ENCODE measurements around the gene ETV3L. TPM values are rescaled to one million over a fixed set of nuclear protein-coding genes. Genes with fewer than 3 reads are reported as not detected.

ETV3L gene
- total RNA-seq (not detected), polyA plus RNA-seq (not detected)
- long read RNA-seq, donor 1, result 0 reads
- long read RNA-seq, donor 2, result 0 reads

DNA sequence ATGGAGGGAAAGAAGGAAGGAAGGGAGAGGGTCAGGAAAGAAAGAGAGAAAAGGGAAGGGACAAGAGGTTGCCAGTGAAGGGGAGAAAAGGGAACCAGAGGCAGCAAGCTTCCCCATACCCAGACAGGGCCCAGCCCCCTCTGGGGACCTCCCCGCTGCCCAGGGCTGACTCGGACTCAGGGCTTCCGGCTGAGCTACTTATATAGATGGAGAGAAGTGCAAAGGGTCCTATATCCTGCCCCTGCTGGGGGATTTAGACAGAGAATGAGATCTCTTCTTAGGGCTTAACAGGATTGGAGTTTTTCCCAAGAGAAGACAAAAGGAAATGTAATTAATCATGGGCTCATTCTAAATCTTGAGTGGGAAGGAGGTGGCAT, at the start of gene ETV3L:
Gene ETV3L (minus strand): TSS at position 176 of the 377 bp plus-strand sequence. CDS start 285 bp downstream, outside the sequence.
- H3K4me1 ChIP-seq, result peaks cover 0 to 8% (median 0%) of the 10 kb centered on the region in 6 donors
- peak; percentile 68 for DNase-seq
- WGBS, 5 donors, result 27 to 64% (median 33%) methylated on average over 3 of the region's 3 CpGs
- H3K4me3 ChIP-seq, result no peak within 1 kb of the TSS
- TF ChIP-seq POLR2AphosphoS5 (IDR thresholded peaks at IDR 0.05) (no peak), POLR2A (IDR thresholded peaks at IDR 0.05) (no peak)
- TF ChIP-seq, protein P1, sequence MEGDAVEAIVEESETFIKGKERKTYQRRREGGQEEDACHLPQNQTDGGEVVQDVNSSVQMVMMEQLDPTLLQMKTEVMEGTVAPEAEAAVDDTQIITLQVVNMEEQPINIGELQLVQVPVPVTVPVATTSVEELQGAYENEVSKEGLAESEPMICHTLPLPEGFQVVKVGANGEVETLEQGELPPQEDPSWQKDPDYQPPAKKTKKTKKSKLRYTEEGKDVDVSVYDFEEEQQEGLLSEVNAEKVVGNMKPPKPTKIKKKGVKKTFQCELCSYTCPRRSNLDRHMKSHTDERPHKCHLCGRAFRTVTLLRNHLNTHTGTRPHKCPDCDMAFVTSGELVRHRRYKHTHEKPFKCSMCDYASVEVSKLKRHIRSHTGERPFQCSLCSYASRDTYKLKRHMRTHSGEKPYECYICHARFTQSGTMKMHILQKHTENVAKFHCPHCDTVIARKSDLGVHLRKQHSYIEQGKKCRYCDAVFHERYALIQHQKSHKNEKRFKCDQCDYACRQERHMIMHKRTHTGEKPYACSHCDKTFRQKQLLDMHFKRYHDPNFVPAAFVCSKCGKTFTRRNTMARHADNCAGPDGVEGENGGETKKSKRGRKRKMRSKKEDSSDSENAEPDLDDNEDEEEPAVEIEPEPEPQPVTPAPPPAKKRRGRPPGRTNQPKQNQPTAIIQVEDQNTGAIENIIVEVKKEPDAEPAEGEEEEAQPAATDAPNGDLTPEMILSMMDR (IDR thresholded peaks at IDR 0.05 in 8 of 11, conservative IDR thresholded peaks at IDR 0.05 in 3 of 11), result no peak
- peaks cover 0 to 4% (median 0%) of the 10 kb centered on the region in 7 donors for H3K27me3 ChIP-seq (replicated peaks in 1 of 7)
- no peaks in the 10 kb centered on the region for H3K36me3 ChIP-seq
- no peak within 1 kb of the TSS for H3K27ac ChIP-seq
- no peaks in the 10 kb centered on the region for H3K9me3 ChIP-seq
- intact Hi-C loops (cut with DNase I; ENCODE audit: low total_unique reads), result no loop called here

DNA sequence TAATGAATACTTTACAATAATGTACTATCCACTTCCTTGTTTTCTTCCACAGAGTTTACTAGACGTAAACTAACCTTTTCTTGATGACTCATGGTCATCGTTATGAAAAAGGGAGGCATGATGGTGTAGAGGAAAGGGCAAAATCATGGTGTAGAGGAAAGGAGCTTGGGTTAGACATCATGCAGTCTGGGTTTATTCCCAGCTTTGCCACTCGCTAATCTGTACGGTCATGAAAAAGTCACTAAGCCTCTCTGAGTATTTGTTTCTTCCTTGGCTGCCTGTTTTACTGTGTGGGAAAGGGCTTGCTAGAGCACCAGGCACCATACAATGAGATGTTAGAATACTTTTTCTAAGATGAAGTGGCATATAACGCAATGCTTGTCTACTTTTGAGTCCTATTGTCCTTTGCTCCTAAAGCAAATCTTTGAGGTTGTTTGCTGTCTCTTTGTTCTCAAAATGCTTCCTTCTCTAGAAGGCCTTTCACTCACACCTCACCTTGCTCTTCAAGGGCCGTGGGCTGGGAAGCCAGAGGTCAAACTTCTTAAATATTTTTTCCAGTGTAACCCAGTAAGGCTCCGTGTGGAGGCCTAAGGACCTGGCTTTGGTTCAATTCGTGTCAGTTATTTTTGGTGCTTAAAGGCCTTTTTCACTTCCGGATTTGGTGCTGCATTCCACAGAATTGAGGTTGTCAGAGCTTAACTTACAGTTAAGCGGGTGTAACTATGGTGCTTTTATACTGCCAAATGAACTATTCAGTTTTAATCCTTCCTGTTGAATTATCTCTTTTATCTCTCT, 48.5 kb upstream of the ETV3L start:
- Histone ChIP-seq H3K27me3 (replicated peaks in 1 of 7) (no peaks in the 10 kb centered on the region), H3K27ac (peak overlapping the region in 7 of 8 donors; percentile 9 to 55 (median 44)), H3K9me3 (no peaks in the 10 kb centered on the region), H3K4me3 (no peak overlapping the region), H3K4me1 (peaks cover 0 to 17% (median 13%) of the 10 kb centered on the region in 6 donors), H3K36me3 (no peaks in the 10 kb centered on the region)
- DNase-seq, result no peak
- TF ChIP-seq, protein P1 (IDR thresholded peaks at IDR 0.05 in 8 of 11, conservative IDR thresholded peaks at IDR 0.05 in 3 of 11), result no peak
- TF ChIP-seq POLR2A (IDR thresholded peaks at IDR 0.05), result no peak
- no peak for TF ChIP-seq POLR2AphosphoS5 (IDR thresholded peaks at IDR 0.05)
- intact Hi-C loops (cut with DNase I; ENCODE audit: low total_unique reads), result no loop called here
- 47 to 59% (median 58%) methylated on average over 10 of the region's 10 CpGs for WGBS, 5 donors

GRCh38 chr1:157147037-157147436, 47.4 kb upstream of the ETV3L start:
- H3K27ac ChIP-seq, result no peak overlapping the region
- H3K4me1 ChIP-seq, result peaks cover 0 to 17% (median 11%) of the 10 kb centered on the region in 6 donors
- no peaks in the 10 kb centered on the region for H3K36me3 ChIP-seq
- no peak for DNase-seq
- intact Hi-C loops (cut with DNase I; ENCODE audit: low total_unique reads), result no loop called here
- H3K27me3 ChIP-seq (replicated peaks in 1 of 7), result no peaks in the 10 kb centered on the region
- H3K4me3 ChIP-seq, result no peak overlapping the region
- WGBS, 5 donors, result 85 to 100% (median 91%) methylated on average over 1 of the region's 1 CpG
- no peak for TF ChIP-seq POLR2A (IDR thresholded peaks at IDR 0.05)
- TF ChIP-seq, protein P1 (IDR thresholded peaks at IDR 0.05 in 8 of 11, conservative IDR thresholded peaks at IDR 0.05 in 3 of 11), result no peak
- no peak for TF ChIP-seq POLR2AphosphoS5 (IDR thresholded peaks at IDR 0.05)
- no peaks in the 10 kb centered on the region for H3K9me3 ChIP-seq

DNA sequence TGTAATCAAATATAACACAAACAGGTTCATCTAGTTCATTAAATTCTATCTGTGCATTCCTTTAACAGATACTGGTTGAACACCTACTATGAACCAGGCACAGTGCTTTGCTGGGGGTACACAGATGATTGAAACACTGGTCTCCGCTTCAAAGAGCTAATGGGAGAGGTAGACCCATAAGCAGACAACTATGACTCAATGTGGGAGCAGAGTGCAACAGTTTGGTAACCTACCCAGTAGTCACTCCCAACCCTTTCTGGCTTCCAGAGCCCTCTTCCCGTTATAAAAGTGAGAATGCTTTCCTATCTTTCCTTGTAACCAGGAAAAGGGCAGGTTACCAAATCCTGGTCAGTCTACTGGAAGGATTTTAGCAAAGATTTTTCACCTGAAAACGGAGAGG, 46.6 kb upstream of the ETV3L start:
- no peaks in the 10 kb centered on the region for H3K9me3 ChIP-seq
- TF ChIP-seq, protein P1 (IDR thresholded peaks at IDR 0.05 in 8 of 11, conservative IDR thresholded peaks at IDR 0.05 in 3 of 11), result no peak
- intact Hi-C loops (cut with DNase I; ENCODE audit: low total_unique reads), result no loop called here
- no peak overlapping the region for H3K27ac ChIP-seq
- 66 to 87% (median 78%) methylated on average over 3 of the region's 3 CpGs for WGBS, 5 donors
- no peaks in the 10 kb centered on the region for H3K27me3 ChIP-seq (replicated peaks in 1 of 7)
- no peak for DNase-seq
- no peak overlapping the region for H3K4me3 ChIP-seq
- peaks cover 0 to 17% (median 11%) of the 10 kb centered on the region in 6 donors for H3K4me1 ChIP-seq
- H3K36me3 ChIP-seq, result no peaks in the 10 kb centered on the region

Data from spleen (tissue), 13 donors.